Measurements from ENCODE around the gene FAM153A.
"Not testable (repeated sequence)": the region's sequence is repeated elsewhere in the genome, so short reads cannot be mapped to it uniquely, and the experiment has no call there.

FAM153A gene

DNA sequence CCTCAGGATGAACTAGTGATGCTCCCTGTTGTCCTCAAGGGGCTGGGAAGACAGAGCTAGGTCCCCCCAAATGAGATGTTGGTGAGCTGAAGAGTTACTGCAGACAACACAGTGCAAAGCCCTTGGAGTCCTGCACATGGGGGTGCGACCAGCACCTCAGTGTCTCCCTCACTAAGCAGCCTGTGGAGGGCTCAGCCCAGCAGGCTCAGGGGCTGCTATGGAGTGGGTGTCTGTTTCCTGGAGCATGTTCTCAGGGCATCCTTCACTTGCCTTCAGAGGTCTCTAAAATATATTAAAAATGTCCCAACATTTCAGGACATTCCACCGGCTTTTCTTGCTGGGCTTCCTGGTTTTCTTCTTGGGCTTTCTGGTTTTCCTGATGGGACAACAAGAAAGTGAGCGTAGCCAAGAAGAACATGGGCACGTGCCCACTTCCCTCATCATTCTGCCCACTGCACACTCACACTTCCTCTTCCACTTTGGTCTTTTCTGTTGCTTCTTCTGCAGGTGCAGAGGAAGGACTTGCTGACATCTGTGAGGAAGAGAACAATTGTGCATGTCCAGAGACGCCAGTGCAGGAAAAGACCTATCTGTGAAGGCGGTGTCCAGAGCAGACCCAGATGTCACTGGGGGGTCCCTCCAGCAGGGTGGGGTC lies 58.7 kb downstream of the FAM153A start:
- not testable (repeated sequence) for DNase-seq

DNA sequence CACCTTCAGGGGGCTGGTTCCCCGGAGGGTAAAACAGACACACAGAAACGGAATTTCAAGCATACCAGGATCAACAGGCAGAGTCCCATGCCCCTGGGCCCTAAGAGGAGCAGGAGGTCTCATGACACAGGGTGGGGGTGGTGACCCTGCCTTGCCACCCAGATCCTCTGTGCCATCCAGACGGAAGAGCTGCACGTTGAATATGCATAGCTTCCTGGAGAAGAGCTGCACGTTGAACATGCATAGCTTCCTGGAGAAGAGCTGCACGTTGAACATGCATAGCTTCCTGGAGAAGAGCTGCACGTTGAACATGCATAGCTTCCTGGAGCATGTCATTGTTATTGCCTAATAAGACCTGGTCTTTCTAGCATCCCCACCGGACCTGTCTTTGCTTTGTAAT lies 59.9 kb downstream of the FAM153A start:
- DNase-seq: not testable (repeated sequence)

DNA sequence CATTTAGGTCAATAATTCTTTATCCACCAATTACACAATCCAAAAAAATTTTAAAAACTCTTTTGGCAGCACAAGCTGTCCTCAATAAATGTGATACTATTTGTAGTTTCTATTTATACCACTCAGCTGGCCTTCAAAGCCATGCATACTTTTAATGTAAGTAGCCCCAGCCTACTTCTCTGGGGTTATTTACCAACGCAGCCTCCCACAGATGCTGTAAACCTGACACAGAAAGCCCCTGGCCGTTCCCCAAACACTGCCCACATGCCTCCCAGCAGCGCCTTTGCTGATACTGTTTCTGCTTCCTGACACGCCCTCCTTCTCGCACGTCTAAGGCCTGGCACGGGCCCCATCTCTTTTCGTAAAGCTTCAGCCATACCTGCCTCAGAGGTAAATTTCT lies 62.7 kb downstream of the FAM153A start:
- not testable (repeated sequence) for DNase-seq

DNA sequence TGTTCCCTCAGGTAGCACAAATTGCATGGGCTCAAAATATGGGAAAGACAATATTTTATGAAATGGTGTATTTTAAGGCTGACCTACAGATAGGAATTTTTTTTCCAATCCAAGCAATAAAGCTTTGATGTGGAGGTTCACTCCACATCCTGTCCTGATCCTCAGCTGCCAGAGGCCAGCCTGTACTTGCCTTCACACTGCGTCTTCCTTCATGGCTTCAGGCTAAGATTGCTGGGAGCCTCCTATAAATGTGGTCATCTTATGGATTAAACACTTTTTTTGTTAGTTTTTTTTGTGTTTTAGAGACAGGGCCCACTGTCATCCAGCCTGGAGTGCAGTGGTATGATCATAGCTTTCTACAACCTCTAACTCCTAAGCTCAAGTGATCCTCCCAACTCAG lies 67.3 kb downstream of the FAM153A start:
- not testable (repeated sequence) for DNase-seq

DNA sequence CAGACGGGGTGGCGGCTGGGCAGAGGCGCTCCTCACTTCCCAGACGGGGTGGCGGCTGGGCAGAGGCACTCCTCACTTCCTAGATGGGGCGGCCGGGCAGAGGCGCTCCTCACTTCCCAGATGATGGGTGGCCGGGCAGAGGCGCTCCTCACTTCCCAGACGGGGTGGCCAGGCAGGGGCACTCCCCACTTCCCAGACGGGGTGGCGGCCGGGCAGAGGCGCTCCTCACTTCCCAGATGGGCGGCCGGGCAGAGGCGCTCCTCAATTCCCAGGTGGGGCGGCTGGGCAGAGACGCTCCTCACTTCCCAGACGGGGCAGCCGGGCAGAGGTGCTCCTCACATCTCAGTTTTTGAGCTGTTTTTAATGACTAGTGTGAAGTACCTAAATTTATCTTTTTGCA lies 86.6 kb downstream of the FAM153A start:
- DNase-seq: not testable (repeated sequence)

DNA sequence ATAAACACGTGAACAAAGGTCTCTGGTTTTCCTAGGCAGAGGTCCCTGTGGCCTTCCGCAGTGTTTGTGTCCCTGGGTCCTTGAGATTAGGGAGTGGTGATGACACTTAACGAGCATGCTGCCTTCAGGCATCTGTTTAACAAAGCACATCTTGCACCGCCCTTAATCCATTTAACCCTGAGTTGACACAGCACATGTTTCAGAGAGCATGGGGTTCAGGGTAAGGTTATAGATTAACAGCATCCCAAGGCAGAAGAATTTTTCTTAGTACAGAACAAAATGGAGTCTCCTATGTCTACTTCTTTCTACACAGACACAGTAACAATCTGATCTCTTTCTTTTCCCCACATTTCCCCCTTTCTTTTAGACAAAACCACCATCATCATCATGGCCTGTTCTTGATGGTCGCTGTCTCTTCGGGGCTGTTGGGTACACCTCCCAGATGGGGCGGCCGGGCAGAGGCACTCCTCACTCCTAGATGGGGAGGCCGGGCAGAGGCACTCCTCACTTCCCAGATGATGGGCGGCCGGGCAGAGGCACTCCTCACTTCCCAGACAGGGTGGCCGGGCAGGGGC lies 87.3 kb downstream of the FAM153A start:
- DNase-seq: not testable (repeated sequence)

DNA sequence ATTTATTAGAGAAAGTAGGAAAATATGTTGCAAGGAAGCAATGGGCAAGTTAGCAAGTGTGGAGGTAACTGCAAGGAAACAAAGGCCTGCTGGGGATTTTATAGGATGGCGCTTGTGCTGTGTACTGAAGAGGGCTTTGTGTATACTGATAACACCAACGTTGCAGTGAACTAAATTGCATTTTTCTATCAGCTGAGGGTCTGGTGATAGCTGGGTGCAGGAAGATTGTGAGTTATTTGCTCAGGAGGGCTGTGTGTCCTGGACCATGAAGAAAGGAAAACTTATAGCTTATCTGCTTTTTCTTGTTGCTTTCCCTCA lies 88.2 kb downstream of the FAM153A start:
- DNase-seq: not testable (repeated sequence)

DNA sequence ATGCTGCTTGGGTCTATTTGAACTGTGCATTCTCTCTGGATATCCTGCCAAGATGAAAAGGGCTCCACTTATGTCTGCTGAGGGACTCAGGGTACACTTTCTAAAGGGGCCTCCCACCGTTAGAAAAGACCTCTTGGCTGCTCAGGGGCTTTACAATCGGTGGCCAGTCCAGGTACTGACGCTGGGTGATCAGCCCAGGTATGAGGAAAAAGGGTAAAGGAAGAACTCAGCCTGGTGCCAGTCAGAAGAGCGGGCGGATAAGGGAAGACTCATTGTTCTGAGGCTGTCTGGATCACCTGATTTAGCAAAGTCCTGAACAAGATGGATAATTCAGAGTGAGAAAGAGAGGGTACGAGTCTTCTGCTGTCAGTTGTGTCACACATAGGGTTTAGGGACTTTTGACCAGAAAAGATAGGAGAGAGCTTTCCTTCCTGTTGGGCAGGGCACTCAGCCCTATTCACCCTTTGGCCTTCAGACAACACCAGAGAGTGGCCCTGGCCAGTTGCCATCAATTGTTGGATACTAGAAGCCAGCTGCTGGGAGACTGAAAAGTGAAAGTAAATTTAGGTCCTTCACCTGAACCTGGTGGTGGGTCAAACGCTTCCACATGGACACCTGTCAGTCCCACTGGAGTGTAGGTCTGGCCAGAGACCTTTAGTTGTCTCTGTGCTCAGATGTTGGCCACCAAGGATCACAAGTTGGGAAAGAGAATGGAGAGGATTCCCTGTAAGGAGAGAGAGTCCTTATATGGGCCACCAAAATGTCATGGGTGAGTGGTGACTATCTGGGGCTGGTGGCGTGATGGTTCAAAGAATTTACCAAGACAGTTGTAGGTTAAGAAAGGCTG lies 88.8 kb downstream of the FAM153A start:
- DNase-seq: not testable (repeated sequence)

DNA sequence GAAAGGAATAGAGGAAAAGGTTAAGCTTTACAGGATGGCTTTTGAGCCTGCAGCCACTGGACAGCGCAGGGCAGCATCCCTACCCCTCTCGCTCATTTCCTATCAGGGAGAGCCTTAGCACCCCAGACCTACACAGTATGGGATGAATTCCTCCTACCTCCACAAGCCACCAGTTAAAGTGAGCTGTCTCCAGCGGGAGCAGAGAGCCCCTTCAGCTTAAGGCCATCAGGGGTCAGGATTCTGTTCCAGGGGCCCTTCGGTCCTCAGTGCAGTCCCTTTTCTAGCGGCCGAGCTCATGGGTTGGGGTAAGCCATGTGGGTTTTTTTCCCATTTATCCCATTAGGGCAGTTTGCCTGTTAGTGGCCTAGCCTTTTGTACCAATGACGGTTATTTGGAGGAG lies 89.7 kb downstream of the FAM153A start:
- not testable (repeated sequence) for DNase-seq

DNA sequence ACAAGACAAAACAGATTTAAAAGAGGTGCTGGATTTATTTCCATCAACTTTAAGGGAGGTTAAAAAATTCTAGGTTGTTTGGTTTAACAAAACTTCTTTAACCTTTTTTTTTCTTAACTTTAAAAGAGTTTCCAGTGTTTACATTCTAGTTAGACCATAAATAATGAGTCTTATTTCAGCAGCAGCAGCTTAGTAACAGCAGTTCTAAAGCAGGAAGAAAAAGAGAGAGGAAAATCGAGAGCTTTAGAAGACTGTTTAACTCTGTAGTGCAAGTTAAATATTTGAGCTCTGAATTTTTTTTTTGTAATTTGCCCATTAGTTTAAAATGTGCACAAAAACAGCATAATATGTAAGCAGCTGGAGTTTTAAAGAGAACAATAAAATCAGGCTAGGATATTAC lies 90.2 kb downstream of the FAM153A start:
- not testable (repeated sequence) for DNase-seq

DNA sequence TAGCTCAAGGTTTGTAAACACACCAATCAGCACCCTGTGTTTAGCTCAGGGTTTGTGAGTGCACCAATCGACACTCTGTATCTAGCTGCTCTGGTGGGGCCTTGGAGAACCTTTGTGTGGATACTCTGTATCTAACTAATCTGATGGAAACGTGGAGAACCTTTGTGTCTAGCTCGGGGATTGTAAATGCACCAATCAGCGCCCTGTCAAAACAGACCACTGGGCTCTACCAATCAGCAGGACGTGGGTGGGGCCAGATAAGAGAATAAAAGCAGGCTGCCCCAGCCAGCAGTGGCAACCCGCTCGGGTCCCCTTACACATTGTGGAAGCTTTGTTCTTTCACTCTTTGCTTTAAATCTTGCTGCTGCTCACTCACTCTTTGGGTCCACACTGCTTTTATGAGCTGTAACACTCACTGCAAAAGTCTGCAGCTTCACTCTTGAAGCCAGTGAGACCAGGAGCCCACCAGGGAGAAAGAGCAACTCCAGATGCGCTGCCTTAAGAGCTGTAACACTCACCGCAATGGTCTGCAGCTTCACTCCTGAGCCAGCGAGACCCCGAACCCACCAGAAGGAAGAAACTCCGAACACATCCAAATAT lies 93.6 kb downstream of the FAM153A start:
- not testable (repeated sequence) for DNase-seq

DNA sequence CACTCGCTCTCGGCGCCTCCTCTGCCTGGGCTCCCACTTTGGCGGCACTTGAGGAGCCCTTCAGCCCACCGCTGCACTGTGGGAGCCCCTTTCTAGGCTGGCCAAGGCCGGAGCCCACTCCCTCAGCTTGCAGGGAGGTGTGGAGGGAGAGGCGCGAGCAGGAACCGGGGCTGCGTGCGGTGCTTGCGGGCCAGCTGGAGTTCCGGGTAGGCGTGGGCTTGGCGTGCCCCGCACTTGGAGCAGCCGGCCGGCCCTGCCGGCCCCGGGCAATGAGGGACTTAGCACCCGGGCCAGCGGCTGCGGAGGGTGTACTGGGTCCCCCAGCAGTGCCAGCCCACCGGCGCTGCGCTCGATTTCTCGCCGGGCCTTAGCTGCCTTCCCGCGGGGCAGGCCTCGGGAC lies 94.6 kb downstream of the FAM153A start:
- not testable (repeated sequence) for DNase-seq

DNA sequence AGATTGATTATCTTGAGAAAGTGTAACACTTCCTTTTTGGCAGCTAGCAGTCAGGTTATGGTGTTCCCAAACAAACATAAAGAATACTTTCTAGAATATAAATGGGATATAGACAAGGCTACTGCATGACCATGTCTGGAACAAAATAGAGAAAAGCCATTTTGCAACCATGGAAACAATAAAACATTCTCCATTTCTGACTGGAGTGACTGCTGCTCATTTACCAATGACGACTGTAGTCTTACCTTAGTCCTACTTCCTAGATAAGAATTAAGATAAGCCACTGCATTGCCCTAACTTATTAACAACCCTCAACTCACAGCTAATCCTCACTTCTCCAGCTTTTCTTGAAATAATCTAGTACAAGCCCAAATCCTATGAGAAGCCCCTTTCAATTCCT lies 100.8 kb downstream of the FAM153A start:
- DNase-seq: not testable (repeated sequence)
